GM10847 (cell line): ENCODE results near the gene IL36G.

Source experiments
- POLR2A ChIP-seq: IDR thresholded peaks from 2 replicates; pipeline ENCODE4 v1.6.1; 2011; ENCODE audit not compliant: insufficient read length; ENCODE audit errors: extremely low read depth

Gene IL36G

GRCh38 chr2:113028112-113028511 is 50.3 kb downstream of the IL36G start:
- no peak for TF ChIP-seq POLR2A

GRCh38 chr2:113032737-113033136 is 54.9 kb downstream of the IL36G start:
- no peak for TF ChIP-seq POLR2A

GRCh38 chr2:113034016-113034415 is 56.2 kb downstream of the IL36G start:
- TF ChIP-seq POLR2A = no peak
